ENCODE measurements around the gene IGSF23.
"Not testable (repeated sequence)": the region's sequence is repeated elsewhere in the genome, so short reads cannot be mapped to it uniquely, and the experiment has no call there.

The IGSF23 gene

DNA sequence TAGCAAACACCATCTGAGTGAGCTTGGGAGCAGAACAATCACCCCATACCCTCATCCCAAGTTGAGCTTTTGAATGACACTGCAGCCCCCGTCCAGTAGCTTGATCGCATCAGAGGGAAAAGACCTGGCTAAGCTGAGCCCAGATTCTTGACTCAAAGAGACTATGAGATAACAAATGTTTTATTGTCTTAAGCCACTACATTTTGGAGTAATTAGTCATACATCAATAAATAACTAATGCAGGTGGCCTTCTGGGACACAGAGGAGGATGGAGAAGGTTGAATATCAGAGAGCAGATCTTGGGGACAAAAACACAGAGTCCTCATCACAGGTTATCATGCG, 24.6 kb upstream of the IGSF23 start:
- no peak for DNase-seq

DNA sequence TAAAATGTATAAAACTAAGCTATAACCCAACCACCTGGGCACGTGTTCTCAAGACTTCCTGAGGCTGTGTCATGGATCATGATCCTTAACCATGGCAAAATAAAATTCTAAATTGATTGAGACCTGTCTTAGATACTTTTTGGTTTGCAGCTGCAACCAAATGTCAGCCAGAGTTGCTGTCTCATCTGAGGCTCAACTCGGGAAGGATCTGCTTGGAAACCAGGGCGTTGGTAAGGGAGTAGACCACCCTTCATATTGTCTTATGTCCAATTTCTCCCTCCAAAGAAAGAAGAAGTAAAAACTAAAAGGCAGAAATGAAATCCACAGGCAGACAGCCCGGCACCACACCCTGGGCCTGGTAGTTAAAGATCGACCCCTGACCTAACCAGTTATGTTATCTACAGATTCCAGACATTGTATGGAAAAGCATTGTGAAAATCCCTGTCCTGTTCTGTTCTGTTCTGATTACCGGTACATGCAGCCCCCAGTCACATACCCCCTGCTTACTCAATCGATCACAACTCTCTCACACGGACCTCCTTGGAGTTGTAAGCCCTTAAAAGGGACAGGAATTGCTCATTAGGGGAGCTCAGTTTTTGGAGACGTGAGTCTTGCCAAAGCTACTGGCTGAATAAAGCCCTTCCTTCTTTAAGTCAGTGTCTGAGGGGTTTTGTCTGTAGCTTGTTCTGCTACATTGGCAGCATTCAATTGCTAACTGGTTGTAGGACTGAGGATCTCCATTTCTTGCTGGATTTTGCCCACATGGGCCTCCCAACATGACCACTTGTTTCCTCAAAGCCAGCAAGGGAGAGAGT, 22.9 kb upstream of the IGSF23 start:
- DNase-seq = no peak

DNA sequence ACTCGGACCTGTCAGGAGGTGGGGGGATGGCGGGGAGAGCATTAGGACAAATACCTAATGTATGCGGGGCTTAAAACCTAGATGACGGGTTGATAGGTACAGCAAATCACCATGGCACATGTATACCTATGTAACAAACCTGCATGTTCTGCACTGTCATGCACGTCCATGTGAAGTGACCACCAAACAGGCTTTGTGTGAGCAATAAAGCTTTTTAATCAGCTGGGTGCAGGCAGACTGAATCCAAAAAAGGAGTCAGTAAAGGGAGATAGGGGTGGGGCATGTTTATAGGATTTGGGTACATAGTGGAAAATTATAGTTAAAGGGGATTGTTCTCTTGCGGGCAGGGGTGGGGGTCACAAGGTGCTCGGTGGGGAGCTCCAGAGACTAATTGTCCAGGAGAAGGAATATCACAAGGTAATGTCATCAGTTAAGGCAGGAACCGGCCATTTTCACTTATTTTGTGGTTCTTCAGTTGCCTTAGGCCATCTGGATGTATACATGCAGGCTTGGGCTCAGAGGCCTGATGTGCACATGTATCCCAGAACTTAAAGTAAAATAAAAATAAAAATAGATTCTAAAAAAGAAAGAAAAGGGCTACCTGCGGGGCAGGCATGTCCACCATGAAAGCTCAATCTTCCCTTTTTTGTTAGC, 21.9 kb upstream of the IGSF23 start:
- DNase-seq = not testable (repeated sequence)

DNA sequence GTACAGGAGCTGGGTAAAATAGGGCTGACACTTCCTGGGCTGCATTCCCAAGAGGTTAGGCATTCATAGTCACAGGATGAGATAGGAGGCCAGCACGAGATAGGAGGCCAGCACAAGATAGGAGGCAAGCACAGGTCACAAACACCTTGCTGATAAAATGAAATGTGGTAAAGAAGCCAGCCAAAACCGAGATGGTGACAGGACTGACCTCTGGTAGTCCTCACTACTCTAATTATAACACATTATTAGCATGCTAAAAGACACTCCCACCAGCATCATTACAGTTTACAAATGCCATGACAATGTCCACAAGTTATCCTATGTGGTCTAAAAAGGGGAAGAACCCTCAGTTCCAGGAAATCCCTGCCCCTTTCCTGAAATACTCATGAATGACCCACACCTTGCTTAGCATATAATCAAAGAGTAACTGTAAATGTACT, 20.9 kb upstream of the IGSF23 start:
- no peak for DNase-seq

DNA sequence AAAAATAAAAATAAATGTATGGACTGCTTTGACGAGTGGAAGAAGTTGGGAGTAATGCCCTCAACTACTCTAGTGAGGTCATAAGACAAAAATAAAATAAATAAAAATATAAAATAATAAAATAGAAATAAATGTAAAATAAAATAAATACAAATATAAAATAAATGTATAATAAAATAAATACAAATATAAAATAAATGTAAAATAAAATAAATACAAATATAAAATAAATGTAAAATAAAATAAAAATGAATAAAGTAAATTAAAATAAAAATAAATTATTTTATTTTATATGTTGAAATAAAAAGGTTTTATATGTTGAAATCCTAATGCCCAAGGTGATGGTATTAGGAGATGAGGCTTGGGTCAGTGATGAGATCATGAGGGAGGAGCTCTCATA, 20.1 kb upstream of the IGSF23 start:
- DNase-seq = no peak

DNA sequence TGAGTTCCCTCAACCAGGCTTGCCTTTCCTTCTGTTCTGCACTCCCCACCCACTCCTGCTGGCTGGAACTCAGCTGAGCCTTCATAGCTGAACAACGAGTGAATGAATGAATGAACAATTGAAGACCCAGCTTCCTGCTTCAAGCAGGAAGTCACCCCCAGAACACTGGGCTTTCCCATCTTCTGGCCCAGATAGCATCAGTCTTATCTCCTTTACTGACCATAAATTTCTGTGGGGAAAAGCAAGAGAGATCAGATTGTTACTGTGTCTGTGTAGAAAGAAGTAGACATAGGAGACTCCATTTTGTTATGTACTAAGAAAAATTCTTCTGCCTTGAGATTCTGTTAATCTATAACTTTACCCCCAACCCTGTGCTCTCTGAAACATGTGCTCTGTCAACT, 19.5 kb upstream of the IGSF23 start:
- DNase-seq = not testable (repeated sequence)

DNA sequence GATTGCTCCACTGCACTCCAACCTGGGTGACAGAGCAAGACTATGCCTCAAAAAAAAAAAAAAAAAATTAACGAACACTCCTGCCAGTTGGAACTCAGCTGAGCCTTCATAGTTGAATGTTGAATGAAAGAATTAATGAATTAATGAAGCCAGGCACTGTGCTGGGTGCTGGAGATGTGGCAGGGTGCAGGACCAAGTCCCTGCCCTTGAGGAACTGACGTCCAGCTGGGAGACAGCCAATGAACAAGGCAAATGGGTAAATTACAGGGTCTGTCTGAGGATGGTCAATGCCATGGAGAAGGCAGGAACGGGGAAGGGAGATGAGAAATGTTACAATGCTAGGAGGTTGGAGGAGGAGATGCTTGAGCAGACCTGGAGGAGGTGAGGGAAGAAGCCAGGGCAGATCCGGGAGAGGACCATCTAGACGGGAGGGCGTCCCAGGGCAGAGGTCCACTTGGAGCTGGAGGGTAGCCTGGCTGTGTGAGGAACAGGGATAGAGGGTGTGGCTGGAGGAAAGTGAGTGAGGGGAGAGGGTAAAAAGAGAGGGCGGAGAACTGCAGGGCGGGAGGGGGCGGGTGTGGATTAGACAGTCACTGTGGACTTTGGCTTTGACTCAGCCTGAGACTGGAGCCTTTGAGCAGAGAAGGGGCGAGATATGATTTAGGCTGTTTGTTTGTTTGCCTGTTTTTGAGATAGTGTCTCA, 16.8 kb upstream of the IGSF23 start:
- DNase-seq = no peak

DNA sequence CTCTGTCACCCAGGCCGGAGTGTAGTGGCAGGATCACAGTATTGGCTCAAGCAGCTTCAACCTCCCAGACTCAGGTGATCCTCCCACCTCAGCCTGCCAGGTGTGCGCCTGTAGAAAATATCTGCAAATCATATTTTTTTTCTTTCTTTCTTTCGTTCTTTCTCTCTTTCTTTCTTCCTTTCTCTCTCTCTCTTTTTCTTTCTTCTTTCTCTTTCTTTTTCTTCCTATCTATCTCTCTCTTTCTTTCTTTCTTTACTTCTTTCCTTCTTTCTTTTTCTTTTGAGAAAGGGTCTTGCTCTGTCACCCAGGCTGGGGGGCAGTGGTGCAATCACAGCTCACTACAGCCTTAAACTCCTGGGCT, 16.3 kb upstream of the IGSF23 start:
- DNase-seq = no peak

DNA sequence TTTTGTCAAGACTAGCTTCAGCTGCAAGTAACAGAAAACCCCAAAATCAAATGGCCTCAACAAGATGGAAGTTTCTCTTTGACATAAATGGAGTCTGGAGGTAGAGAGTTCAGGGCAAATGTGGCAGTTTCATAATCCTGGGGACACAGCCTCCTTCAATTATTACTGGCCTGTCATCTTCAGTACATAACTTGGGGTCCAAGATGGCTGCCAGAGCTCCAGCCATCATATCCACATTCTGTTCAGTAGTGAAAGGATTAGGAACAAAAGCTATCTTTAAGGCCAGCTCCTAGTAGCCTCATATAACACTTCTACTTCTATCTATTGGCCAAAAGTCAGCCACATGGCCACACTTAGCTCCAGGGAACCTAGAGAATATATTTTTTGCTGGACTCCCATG, 15.0 kb upstream of the IGSF23 start:
- no peak for DNase-seq

DNA sequence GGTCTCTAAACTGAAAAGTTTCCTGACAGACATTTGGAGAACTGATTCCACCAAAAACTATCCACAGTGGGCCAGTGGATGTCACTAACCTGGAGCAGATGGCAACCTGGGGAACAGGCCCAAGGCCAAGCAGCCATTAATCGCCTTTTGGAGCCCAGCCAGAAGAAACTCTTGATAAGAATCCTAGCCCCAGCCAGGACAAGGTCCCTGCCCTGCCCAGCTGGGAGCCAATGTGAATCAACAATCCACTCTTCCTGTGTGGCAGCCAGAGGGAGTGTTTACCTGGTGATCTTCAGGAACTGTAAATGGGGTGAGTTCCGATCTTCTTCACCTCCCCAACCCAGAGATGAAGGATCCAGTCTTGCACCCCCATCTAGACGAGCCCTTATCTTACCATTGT, 14.5 kb upstream of the IGSF23 start:
- no peak for DNase-seq

DNA sequence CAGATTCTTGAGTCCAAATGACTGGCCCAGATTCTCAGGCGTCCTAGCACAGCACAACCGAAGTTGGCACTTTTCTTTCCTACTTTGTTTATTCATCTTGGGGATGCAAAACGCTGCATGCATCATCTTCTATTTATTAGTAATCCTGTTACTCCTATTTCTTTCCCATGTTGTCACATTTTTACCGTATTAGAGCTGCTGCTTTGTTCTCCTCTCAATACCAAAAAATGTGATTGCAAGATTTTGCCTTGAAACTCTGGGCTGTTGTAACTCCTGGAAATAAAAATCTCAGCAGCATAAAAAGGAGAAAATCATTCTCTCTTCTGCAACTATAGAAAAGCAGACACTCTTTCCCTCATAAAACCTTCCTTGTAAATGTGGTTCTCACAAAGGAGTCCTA, 12.9 kb upstream of the IGSF23 start:
- DNase-seq = no peak

DNA sequence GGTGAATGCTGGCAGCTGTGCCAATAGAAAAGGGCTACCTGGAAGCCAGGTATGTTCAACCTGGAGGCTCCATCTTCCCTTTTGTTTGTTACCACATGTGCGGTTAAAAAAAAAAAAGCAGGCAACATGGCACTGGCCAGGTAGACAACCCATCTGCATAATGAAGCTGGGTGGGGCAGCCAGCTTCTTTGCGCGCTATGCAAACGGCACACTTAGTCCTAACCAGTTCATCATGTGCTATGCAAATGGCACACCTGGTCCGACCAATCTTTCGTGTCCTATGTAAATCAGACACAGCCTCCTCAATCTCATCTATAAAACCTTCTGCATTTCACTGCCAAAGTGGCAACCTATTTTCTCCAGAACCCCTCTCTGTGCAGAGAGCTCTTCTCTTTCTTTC, 11.3 kb upstream of the IGSF23 start:
- DNase-seq = no peak

DNA sequence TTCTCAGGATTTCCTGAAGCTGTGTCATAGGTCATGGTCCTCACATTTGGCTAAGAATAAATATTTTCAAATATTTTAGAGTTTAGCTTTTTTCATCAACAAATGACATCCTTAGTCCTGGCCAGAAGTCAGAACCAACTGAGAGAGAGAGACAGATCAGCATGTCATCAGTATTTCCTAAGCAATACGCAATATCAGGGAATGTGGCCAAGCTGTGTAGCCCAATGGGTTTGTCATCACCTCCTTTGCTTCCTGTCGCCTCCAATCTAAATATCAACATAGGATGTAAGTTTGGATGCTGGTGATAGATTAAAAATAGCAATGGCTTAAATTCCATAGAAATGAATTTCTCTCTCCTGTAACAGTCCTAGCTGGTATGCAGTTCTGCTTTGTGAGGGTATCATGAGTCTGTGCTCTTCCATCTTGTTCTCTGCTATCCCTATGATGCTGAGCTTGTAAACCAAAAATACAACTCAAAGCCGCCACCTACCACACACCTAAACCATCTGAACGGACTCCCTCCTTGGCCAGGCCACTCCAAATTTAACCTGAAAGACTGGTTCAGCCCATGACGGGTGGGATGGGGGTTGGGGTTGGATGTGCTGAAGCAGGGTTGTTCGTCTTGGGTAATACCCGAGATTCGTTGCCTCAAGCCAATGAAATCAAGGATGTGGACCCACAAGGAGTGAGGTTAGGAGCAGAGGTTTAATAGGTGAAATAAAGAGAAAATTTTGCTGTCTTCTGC, 10.0 kb upstream of the IGSF23 start:
- DNase-seq = no peak

DNA sequence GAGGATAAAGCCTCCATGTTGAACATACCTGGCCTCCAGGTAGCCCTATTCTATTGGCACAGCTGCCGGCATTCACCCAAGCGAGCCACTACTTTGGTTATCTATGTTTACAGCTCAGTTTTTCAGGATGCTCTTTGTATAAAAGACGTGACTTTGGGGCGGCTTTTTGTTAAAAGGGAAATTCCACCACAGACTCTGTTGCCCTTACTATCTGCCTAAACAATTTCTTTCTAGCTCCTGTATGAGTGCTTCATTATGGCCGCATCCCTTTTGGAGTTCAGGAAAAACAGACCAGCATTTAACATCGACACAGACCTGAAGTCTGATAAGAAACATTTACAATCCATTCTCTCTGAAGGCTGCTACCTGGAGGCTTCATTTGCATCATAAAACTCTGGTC, 9.1 kb upstream of the IGSF23 start:
- DNase-seq = no peak

DNA sequence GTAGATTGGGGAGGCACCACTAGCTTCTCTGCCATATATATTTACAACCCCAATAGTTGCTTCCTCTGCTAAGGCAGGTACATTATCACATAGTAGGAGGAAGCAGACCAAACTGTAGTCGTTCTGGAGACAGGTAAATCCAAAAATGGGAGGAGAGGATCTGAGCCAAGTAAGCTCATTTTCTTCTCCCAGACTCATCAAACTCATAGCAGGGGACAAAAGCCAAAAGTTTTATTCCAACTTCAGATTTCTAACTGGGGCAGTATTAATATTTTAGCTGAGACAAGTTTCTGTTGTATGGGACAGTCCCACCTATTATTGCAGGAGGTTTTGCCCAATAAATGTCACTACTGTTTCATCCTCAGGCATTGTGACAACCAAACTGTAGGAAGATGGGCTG, 7.8 kb upstream of the IGSF23 start:
- no peak for DNase-seq

DNA sequence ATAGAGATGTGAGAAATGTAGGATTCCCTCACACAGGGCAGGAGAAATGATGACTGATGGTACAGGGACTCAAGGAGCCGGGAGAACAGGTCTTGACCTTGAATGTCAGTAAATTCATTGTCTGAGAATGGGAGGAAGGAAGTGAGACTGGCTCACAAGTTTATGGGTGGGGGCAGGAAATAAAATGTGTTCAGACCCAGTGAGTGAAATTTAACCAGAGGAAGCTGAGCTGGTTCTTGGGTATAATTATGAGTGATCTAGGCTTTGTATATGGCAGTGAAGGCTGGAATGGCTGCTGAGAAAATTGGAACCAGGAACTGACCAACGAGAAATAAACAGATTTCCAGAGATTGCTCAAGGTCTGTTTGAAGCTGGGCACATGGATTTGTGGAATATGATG, 6.3 kb upstream of the IGSF23 start:
- DNase-seq = no peak

DNA sequence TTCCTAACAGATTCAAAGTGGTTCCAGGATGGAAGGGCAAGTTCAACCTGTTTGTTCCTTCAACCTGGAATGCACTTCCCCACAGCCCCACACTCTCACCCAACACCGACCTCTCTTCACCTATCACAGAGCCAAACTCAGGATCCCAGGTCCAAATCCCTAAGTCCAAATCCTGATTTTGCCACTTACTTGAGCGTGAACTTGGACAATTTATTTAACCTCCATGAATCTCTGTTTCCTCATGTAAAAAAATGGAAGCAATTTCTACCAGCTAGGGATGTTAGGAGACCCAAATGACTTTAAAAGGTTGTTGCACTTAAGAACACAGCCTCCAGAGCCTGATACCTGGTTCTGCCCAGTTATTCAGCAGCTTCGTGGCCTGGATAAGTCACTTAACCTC, 5.4 kb upstream of the IGSF23 start:
- no peak for DNase-seq

DNA sequence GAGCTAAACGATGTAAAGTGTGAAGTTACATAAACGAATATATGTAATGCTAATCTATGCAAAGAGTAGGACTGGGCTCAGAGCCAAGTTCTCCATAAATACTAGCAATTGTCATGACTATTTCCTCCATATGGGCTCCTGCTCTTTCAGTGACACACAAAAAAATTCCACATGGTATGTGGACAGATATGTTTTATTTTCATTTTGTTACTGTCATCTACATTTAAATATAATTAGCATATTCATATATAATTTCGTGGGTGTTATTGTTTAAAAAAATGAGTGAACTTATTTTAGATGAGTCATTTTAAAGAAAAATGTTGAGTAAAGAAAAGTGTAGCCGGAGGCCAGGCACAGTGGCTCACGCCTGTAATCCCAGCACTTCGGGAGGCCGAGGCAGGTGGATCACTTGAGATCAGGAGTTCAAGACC, 5.0 kb upstream of the IGSF23 start:
- no peak for DNase-seq

DNA sequence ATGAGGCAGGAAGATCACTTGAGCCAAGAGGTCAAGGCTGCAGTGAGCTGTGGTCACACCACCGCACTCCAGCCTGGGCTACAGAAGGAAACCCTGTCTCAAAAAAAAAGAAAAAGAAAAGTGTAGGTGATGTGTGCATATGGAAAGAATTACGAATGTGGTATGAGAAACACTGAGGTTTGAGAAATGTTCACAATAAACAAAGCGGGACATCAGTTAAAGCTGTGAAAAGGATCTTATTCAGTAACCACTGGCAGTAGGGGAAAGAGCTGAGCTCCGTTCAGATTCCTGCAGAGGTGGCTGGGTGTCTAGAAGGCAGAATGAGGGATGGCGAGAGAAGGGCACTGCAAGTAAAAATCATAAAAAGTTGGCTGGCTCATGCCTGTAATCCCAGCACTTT, 4.1 kb upstream of the IGSF23 start:
- no peak for DNase-seq

DNA sequence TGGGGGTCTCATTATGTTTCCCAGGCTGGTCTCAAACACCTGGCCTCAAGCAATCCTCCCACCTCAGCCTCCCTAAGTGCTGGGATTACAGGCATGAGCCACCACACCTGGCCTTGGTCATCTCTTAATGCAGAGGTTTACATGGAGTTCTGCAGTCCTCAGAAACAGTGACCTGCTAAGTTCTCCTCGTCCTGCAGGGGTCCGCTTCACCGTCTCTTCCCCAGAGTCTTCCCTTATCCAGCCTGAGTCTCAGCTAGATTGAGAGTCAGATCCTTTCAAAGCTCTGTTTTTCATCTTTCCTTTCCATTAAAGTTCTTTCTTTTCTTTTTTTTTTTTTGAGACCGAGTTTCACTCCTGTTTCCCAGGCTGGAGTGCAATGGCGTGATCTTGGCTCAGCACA, 2.9 kb upstream of the IGSF23 start:
- not testable (repeated sequence) for DNase-seq

DNA sequence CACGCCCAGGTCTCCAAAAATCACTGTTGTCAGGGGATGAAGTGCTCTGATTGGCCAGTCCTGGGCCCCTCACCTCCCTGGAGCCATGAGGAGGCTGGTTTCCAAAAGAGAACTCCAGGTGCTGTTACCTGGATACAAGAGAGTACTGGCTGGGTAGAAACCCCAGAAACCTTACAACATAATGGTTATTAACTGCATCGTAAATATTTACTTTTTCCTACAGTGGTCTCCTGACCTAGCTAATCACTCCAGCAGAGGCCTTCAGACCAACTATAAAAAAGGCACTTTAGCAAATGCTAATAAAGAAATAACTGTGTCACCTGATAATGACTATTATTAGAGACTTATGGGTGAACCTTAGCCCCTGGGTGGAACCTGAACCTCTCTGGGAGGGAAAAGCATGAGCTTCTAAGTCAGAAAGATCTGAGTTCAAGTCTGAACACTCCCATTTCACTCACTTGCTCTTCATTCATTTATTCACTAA, 1.5 kb upstream of the IGSF23 start:
- DNase-seq = no peak

DNA sequence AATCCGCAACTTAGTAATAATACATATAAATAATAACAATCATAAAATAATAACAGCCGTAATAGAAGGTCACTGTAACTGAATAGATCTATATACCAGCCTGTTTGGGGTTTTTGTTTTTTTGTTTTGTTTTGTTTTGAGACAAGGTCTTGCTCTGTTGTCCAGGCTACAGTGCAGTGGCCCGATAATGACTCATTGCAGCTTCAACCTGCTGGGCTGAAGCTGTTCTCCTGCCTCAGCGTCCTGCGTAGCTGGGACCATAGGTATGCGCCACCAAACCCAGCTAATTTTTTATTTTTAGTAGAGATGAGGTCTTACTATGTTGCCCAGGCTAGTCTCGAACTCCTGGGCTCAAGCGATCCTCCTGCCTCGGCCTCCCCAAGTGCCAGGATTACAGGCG, 950 bp downstream of the IGSF23 start:
- DNase-seq = no peak

DNA sequence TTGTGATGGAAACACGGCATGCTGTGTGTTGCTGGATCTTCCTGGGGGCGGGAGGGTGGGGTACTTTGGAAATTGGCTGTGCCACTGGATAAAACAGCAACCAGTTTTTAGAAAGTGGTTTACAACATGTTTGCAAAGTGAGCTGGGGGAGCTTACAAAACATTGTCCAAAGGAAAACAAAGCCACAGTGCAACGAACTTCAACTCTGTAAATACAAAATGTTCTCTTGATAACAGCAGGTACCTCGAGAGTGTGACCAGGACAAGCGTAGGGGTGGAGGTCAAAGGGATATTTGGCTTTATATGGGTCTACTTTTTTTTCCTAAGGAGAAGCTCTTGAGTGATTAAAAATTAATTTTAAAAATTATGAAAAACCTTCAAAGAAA, 2.5 kb downstream of the IGSF23 start:
- DNase-seq = no peak
